Thoracic aorta (tissue), 2 donors: ENCODE results near the gene CFDP1. TPM values are rescaled to one million over a fixed set of nuclear protein-coding genes. Genes with fewer than 3 reads are reported as not detected.

Experiments used
- ATAC-seq: fragments of 150-250 bp; one replicate; pipeline ENCODE4 v1.8.0; 2017; ENCODE audit warnings: low read depth; ENCODE audit not compliant: insufficient number of reproducible peaks, low FRiP score
- DNase-seq: peaks from one replicate; pipeline ENCODE4 v3.0.0-alpha.2; 2020; ENCODE audit warnings: low spot score
- H3K27ac ChIP-seq, 2 donors: fragments of 200-600 bp; sonication (generic); 1 replicate in 1 of 2; 2 replicates in 1 of 2; pipeline ENCODE4 v1.5.1; 2016; ENCODE audit warnings: mild to moderate bottlenecking in 2 of 2, moderate library complexity in 2 of 2
- H3K27me3 ChIP-seq: fragments of 200-600 bp; sonication (generic); replicated peaks from 2 replicates; pipeline ENCODE4 v1.6.0; 2016; ENCODE audit warnings: mild to moderate bottlenecking; ENCODE audit not compliant: insufficient read depth
- H3K36me3 ChIP-seq: fragments of 200-600 bp; sonication (generic); one replicate; pipeline ENCODE4 v1.5.1; 2016
- H3K4me1 ChIP-seq, 2 donors: fragments of 200-600 bp; sonication (generic); 1 replicate in 1 of 2; 2 replicates in 1 of 2; pipeline versions ENCODE4 v1.5.1 to v1.6.0; 2016; ENCODE audit warnings: low read depth in 2 of 2, mild to moderate bottlenecking in 1 of 2; ENCODE audit not compliant: control insufficient read depth in 1 of 2
- H3K4me3 ChIP-seq: fragments of 200-600 bp; sonication (generic); 2 replicates; pipeline ENCODE4 v1.5.1; 2016; ENCODE audit warnings: mild to moderate bottlenecking
- H3K9me3 ChIP-seq: fragments of 200-600 bp; sonication (generic); 2 replicates; pipeline ENCODE4 v1.5.1; 2016
- total RNA-seq, 2 donors: library from RNA; depleted of rRNA; stranded (reverse); fragments of >200 nt; gene quantifications; one replicate each; pipeline versions ENCODE4 v1.1.0 to v1.2.3, GENCODE V29; 2016
- TF ChIP-seq, protein P1 (sequence below): fragments of 200-600 bp; sonication (generic); IDR thresholded peaks from one replicate; pipeline ENCODE4 v1.5.1; 2019; ENCODE audit warnings: antibody characterized with exemption

CFDP1 gene
- total RNA-seq, 2 donors from 2014 or later: 31.1 to 84.7 TPM

DNA sequence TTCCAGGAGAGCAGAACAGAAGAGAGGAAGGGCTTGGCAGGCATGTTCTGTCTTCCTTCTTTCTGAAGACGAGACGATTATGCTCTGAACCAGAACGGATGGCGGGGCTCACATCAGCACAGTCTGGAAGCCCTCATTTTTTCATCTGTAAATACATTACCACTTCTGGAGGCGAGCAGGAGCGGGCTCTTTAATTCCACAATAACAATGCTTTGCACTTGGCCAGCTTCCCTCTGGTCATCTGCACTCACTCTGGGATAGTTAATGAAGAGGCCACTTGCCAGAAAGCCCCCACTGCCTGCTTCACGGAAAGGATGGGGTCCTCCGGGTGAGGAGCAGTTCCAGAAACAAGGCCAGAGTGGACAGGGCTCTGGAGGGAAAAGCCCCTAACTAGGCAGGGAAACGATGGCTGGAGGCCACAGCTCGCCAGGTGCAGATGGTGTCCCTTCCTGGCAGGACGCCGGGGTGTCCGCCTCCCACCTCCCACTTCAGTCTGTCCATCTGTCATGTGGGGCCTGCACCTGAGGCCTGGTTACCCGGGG is 168.8 kb downstream of the CFDP1 start:
- TF ChIP-seq, protein P1, sequence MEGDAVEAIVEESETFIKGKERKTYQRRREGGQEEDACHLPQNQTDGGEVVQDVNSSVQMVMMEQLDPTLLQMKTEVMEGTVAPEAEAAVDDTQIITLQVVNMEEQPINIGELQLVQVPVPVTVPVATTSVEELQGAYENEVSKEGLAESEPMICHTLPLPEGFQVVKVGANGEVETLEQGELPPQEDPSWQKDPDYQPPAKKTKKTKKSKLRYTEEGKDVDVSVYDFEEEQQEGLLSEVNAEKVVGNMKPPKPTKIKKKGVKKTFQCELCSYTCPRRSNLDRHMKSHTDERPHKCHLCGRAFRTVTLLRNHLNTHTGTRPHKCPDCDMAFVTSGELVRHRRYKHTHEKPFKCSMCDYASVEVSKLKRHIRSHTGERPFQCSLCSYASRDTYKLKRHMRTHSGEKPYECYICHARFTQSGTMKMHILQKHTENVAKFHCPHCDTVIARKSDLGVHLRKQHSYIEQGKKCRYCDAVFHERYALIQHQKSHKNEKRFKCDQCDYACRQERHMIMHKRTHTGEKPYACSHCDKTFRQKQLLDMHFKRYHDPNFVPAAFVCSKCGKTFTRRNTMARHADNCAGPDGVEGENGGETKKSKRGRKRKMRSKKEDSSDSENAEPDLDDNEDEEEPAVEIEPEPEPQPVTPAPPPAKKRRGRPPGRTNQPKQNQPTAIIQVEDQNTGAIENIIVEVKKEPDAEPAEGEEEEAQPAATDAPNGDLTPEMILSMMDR: no peak
- ATAC-seq (no peak), DNase-seq (no peak)
- H3K27ac ChIP-seq: peak overlapping the region; percentile 92 to 100
- no peaks in the 10 kb centered on the region for H3K27me3 ChIP-seq
- H3K36me3 ChIP-seq: no peaks in the 10 kb centered on the region
- peak overlapping the region; percentile 99 for H3K4me3 ChIP-seq
- H3K4me1 ChIP-seq: peaks cover 28 to 77% of the 10 kb centered on the region in 2 donors
- no peaks in the 10 kb centered on the region for H3K9me3 ChIP-seq

DNA sequence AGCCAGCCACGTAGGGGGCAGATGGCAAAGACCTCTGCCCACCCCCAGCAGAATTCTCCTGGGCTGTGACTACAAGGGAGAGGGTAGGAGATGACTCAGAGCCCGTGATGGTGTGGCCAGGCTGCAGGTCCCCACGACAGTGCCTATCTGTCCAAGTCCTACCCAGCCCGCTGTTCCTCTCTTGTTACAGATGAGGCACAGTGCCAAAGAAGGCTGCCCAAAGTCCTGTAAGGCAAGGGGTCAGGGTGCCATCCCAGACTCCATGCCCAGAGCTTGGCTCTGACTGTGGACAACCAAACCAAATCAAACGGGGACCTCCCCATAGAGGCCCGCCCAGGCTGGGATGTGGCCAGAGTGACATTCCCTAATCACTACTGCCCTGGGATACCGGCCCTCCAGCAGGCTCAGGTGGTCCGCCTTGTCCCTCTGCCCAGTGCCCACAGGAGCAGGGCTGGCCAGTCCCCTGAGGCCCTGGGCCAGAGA is 169.3 kb downstream of the CFDP1 start:
- no peaks in the 10 kb centered on the region for H3K36me3 ChIP-seq
- peak overlapping the region; percentile 92 to 100 for H3K27ac ChIP-seq
- DNase-seq: no peak
- peak; percentile 15 for ATAC-seq
- peaks cover 28 to 82% of the 10 kb centered on the region in 2 donors for H3K4me1 ChIP-seq
- no peaks in the 10 kb centered on the region for H3K27me3 ChIP-seq
- TF ChIP-seq, protein P1: no peak
- no peaks in the 10 kb centered on the region for H3K9me3 ChIP-seq
- peak overlapping the region; percentile 99 for H3K4me3 ChIP-seq

DNA sequence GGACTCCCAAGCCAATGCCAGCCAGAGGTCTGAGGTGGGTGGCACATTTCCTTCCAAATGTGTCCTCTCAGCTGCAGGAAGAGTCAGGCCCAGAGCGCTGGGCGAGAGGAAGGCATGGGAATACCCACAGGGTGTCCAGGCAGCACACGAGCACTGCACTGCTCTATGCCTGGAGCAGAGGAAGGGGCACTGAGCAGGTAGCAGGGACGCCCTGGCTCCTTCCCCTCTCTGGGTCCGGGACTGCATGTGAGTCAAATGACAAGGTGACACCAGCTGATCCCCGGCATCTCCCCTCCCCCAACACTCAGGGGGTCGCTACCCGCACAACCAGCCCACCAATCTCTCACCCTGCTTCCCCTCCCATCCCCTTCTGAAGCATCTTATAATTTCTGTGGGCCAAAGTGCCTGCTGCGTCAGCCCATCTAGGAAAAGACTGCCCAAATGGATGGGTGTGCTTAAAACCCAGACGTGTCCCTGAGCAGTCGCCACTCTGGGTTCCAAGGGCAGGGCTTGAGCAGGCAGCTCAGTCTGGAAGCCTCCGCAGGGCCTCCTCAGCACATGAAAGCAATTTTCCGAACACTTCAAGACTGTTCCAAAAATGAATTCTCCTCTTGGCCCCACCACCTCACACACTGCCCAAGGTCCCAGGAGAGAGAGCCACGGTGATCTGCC is 169.9 kb downstream of the CFDP1 start:
- no peaks in the 10 kb centered on the region for H3K27me3 ChIP-seq
- no peaks in the 10 kb centered on the region for H3K9me3 ChIP-seq
- H3K27ac ChIP-seq: peak overlapping the region; percentile 92 to 100
- H3K4me1 ChIP-seq: peaks cover 32 to 88% of the 10 kb centered on the region in 2 donors
- peak; percentile 6 for ATAC-seq
- peak overlapping the region; percentile 99 for H3K4me3 ChIP-seq
- DNase-seq: no peak
- no peaks in the 10 kb centered on the region for H3K36me3 ChIP-seq
- TF ChIP-seq, protein P1: no peak

DNA sequence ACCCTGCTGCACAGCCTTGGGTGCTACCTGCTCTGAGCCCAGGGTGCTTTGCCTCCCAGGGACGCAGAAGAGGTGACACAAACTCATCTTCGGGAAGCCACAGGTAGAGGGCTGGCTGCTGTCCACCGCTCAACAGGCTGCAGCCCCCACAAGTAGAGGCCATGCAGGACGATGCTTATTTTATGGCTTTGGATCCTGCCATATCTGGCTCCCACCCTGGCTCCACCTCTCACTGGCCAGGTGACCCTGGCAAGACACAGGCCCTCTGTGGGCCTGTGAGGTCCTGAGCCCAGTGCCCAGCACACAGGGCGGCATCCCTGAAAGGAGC is 170.5 kb downstream of the CFDP1 start:
- peak overlapping the region; percentile 99 for H3K4me3 ChIP-seq
- ATAC-seq: no peak

More for the DNA sequence above, 170.5 kb downstream of the CFDP1 start:
- Histone ChIP-seq H3K27me3 (no peaks in the 10 kb centered on the region), H3K36me3 (no peaks in the 10 kb centered on the region), H3K4me1 (peaks cover 37 to 88% of the 10 kb centered on the region in 2 donors), H3K9me3 (no peaks in the 10 kb centered on the region), H3K27ac (peak overlapping the region; percentile 92 to 100)
- no peak for DNase-seq
- TF ChIP-seq, protein P1: no peak
